Mucosa of gallbladder (tissue), 1 donor: Measurements from ENCODE around the gene BORA. TPM values are rescaled to one million over a fixed set of nuclear protein-coding genes. Genes with fewer than 3 reads are reported as not detected.
"Not testable (repeated sequence)": the region's sequence is repeated elsewhere in the genome, so short reads cannot be mapped to it uniquely, and the experiment has no call there.

ENCODE experiments used
- DNase-seq: peaks from one replicate; pipeline ENCODE4 v3.0.0-alpha.2; 2020; ENCODE audit warnings: low spot score
- total RNA-seq: library from RNA; stranded (reverse); gene quantifications from one replicate; pipeline ENCODE4 v1.2.1, GENCODE V29; 2021
- donor health status: DM: no; HTN: no; CAD: no.

Gene BORA
- total RNA-seq, 1 donor from 2014 or later, result 3.4 TPM

DNA sequence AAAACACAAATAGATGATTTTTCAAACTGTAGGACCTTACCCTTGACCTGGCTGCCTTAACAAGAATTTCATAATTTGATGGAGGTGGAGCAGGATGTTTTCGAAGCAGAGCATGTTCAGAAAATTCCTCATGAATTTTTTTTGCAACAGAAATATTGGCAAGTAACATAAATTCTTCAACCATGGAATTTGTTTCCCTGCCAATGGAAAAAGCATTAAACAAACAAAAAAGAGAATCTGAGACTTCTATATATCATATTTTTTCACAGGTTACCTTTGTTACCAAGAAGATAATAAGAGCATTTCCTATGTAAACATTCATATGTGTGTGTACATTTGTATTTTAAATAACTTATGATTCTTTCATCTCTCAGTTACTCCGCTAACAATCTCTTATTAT, 35.7 kb downstream of the BORA start:
- no peak for DNase-seq

DNA sequence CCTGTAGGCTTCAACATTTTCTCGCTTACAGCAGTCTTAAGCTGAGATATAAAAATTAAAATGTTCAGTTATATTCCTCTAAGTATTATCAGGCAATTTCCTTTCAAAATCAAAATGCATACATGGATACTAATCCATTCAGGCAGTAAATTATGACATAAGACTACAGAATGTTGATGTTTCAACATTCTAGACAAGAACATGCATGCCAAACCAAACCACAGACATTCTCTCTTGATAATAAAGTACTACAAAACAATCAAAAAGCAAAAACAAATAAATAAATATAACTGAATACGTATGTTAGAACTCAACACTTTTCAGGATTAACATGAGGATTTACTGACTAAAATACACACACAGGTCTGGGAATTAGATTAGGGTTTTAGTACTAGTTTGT, 46.3 kb downstream of the BORA start:
- DNase-seq, result no peak

DNA sequence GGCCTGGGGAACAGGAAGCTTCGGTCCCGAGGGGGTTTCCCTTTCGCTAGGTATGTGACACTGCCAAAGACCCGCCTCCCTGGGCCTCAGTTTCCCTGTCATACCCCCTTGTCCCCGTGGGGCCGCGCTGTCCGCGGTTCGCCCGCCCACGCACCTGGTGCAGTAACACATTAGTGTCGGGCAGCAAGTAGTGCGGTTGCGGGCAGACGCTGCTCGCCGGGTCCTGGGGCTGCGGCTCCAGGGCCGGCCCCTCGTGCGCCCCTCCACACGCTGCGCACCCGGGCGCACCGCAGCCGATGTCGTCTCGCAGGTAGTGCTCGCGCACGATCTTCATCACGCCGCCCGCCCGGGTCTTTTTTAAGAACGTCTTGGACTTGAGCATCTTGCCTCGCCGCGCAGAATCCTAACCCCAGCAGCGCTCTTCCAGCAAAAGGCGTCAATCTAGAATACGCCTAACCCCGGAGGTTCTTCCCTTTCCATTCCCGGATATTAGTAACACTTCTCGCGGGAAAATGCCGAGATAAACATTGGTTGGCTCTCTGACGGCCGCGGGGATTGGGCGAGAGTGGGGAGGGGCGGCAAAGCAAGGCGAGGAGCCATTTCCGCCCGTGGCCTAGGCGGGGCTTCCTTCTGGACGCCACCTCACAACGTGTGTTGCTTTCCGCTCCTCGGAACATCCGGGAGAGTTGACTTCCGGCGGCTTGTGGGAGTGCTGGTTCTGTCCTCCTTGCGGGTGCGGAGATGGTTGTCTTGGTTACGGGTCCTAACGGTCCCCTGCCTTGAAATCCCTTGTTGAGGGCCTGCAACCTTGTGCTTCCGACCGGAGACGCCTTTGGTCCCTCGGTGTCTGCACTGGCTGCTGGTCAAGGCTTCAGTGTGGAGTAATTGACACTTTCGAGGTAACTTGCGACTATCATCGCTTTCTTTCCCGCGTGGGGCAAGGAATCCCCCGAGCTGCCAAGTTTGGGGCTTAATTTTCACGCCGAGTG, 54.0 kb downstream of the BORA start, which contains the start of the genes DIS3 and PIBF1:
Gene DIS3 (minus strand): TSS at position 450 of the 989 bp plus-strand sequence. CDS start 68 bp downstream, at position 382.
Gene PIBF1 (plus strand): TSS at position 683 of the 989 bp plus-strand sequence. CDS start 1,337 bp downstream, outside the sequence.
- DNase-seq, result peak; percentile 98

DNA sequence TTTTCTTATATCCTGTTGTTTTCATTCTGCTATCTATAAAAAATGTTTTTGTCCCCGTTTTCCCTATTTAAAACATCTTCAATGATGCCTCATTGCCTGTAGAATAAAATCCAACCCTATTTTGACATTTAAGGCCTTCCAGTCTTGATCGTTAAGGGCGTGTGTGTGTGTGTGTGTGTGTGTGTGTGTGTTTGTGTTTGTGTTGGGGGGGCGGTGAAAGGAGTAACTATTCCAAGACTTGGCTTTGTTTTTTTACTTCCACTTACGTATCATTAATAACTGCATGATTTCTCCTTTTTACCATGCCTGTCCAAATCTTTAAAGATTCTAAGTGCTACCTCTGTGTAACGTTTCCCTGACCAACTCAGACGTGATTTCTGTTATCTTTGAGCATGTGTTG, 55.0 kb downstream of the BORA start:
- no peak for DNase-seq

DNA sequence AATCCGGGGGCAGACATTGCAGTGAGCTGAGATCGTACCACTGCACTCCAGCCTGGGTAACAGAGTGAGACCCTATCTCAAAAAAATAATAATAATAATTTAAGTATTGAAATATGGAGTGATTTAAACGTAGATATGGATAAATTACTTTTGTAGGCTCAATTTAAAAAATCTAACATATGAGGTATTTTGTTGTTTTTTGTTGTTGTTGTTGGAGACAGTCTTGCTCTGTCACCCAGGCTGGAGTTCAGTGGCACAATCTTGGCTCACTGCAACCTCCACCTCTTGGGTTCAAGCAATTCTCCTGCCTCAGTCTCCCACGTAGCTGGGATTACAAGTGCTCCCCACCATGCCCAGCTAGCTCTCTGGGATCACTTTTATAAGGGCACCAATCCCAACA, 57.0 kb downstream of the BORA start:
- not testable (repeated sequence) for DNase-seq

DNA sequence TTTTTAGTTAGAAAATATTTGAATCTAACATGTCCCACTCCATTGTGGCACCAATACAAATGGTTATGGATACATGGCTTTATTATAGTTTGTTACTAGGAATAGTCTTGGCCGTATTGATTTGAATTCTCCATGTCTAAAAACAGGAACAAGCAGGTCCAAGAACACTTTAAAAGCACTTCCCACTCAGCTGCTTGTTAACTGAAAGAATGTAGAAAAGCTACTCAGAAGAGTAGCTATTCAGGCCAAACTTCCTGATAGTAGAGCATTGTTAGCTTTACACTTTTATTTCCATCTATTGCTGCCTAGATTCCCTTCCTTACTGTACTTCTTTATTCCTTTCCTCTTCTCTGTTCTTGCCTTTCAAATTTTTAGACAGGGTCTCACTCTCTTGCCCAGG, 61.1 kb downstream of the BORA start:
- no peak for DNase-seq

DNA sequence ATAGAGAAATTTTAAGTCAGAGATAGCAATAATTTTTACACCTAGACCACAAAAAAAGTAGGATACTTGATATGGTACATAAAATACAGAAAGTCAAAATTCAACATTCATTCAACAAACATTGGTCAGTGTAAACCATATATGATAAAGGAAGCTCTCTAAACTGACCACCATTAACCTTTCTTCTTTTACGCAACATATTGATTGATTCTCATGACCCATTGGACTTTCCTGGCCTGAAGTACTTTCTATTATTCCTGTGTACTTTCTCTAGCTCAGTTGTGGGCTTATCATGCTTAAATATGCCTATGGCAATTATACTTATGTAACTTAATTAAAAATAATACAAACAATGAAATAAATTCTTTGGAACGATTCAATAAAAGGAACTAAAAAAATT, 64.9 kb downstream of the BORA start:
- DNase-seq, result no peak

DNA sequence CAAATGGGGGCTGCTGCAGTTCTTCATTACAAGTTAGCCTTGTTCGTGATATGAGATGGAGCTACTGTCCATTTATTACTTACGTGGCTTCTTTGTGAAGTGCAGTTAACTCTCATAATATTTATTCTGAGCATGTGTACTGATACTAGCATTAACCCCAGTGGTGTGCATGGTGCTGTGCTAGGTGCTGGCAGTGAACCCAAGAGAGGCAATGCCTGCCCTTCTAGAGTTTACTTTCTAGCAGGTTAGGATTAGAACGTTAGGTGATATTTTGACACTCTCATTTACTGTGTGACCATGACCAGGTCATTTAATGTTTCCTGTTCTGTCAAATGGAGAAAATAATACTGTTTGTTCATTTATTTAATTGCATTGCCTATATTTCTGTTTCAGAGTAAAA, 71.1 kb downstream of the BORA start:
- no peak for DNase-seq

DNA sequence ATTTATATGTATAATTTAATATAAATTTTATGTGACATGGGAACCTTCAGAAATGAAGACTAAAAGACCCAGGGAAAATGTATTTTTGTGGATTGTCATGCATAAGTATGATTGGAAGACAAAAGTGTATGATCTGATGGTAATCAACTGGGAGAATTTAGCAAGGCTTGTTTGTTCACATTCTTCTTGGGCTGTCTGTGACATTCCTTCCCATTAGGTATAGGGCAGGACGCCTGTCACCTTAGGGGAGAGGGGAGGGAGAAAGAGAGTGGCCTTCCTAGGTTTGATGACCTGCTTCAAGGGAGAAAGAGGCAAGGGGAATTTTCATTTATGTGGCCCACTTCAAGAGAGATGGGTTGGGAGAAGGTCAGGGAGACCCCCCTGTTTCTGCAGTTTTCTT, 76.6 kb downstream of the BORA start:
- DNase-seq, result no peak

Other genes with a start within 250 kb of the BORA start
- 4.7 TPM for gene MZT1, start 294 bp upstream of the BORA start, total RNA-seq
- gene DIS3, start 54.0 kb downstream of the BORA start, total RNA-seq, result 29.1 TPM
- 16.5 TPM for gene PIBF1, start 54.2 kb downstream of the BORA start, total RNA-seq